OCI-LY3 (cell line): Measurements from ENCODE around the gene EMID1.

Experiments
- H2AFZ ChIP-seq: fragments of 200-600, 300-600 bp; shearing (Covaris generic); 2 replicates; pipeline ENCODE4 v1.6.0; 2014; ENCODE audit warnings: antibody characterized with exemption, low read depth, low read length
- H3K27ac ChIP-seq: fragments of 200-600, 300-600 bp; sonication (generic); 2 replicates; pipeline ENCODE4 v1.5.1; 2014; ENCODE audit warnings: mild to moderate bottlenecking, low read length, moderate library complexity, mixed read lengths
- H3K27me3 ChIP-seq: fragments of 200-600, 300-600 bp; sonication (generic); 2 replicates; pipeline ENCODE4 v1.6.1; 2014; ENCODE audit warnings: low read depth, low read length, mixed read lengths
- H3K36me3 ChIP-seq: fragments of 200-600, 300-600 bp; sonication (generic); replicated peaks from 2 replicates; pipeline ENCODE3; 2014; ENCODE audit warnings: low read depth, low read length, mixed read lengths
- H3K4me1 ChIP-seq: fragments of 300-600, 200-600 bp; sonication (generic); 2 replicates; pipeline ENCODE4 v1.6.1; 2014; ENCODE audit warnings: low read length, mixed read lengths
- H3K4me2 ChIP-seq: fragments of 200-600, 300-600 bp; sonication (generic); 2 replicates; pipeline ENCODE4 v1.6.1; 2014; ENCODE audit warnings: low read length, mixed read lengths
- H3K4me3 ChIP-seq: fragments of 300-600, 200-600 bp; sonication (generic); 2 replicates; pipeline ENCODE4 v1.5.1; 2014; ENCODE audit warnings: antibody characterized with exemption, mild to moderate bottlenecking, low read length, moderate library complexity
- H3K79me2 ChIP-seq: fragments of 300-600, 200-600 bp; shearing (Covaris generic); 2 replicates; pipeline ENCODE4 v1.6.1; 2014; ENCODE audit warnings: mild to moderate bottlenecking, low read length, mixed read lengths
- H3K9ac ChIP-seq: fragments of 300-600, 200-600 bp; shearing (Covaris generic); 2 replicates; pipeline ENCODE4 v1.6.0; 2014; ENCODE audit warnings: mild to moderate bottlenecking, low read length, moderate library complexity
- H3K9me3 ChIP-seq: fragments of 200-600, 300-600 bp; shearing (Covaris generic); 2 replicates; pipeline ENCODE4 v1.6.1; 2014; ENCODE audit warnings: low read length, mixed read lengths; ENCODE audit not compliant: insufficient read depth
- H4K20me1 ChIP-seq: fragments of 200-600, 300-600 bp; sonication (generic); 2 replicates; pipeline ENCODE4 v1.6.1; 2016; ENCODE audit warnings: low read length, mixed read lengths; ENCODE audit not compliant: insufficient read depth
- CTCF ChIP-seq: fragments of 200-600, 300-600 bp; sonication (generic); IDR thresholded peaks from 2 replicates; pipeline ENCODE4 v1.5.1; 2014; ENCODE audit warnings: antibody characterized with exemption, low read length, low read depth
- EZH2phosphoT487 ChIP-seq: fragments of 200-600 bp; shearing (Covaris generic); IDR thresholded peaks from 2 replicates; pipeline ENCODE4 v1.6.1; 2018; ENCODE audit warnings: antibody characterized with exemption, mixed run types, low read depth

The EMID1 gene

GRCh38 chr22:29216011-29216872, 10.5 kb downstream of the EMID1 start:
- Histone ChIP-seq H3K27ac (no peak overlapping the region), H3K9ac (no peak overlapping the region), H2AFZ (no peak overlapping the region), H4K20me1 (no peaks in the 10 kb centered on the region), H3K9me3 (no peaks in the 10 kb centered on the region), H3K27me3 (peaks cover 39% of the 10 kb centered on the region), H3K4me2 (peak overlapping the region; percentile 7; the same call in 1 of the 2 replicates), H3K36me3 (no peaks in the 10 kb centered on the region), H3K79me2 (no peaks in the 10 kb centered on the region), H3K4me1 (peaks cover 9% of the 10 kb centered on the region; the same call in 1 of the 2 replicates), H3K4me3 (no peak overlapping the region)
- TF ChIP-seq CTCF (no peak), EZH2phosphoT487 (no peak)

- Histone ChIP-seq H3K4me3 (no peak overlapping the region), H3K27ac (no peak overlapping the region), H3K27me3 (peaks cover 36% of the 10 kb centered on the region), H3K36me3 (no peaks in the 10 kb centered on the region), H3K9me3 (no peaks in the 10 kb centered on the region), H2AFZ (no peak overlapping the region), H3K9ac (no peak overlapping the region), H3K79me2 (no peaks in the 10 kb centered on the region), H4K20me1 (no peaks in the 10 kb centered on the region), H3K4me1 (peaks cover 9% of the 10 kb centered on the region; the same call in 1 of the 2 replicates), H3K4me2 (no peak overlapping the region)
- TF ChIP-seq EZH2phosphoT487 (no peak), CTCF (no peak)
Measured at GRCh38 chr22:29216873-29217666, 11.4 kb downstream of the EMID1 start.

- H3K4me2 ChIP-seq: no peak overlapping the region
- no peaks in the 10 kb centered on the region for H3K79me2 ChIP-seq
- TF ChIP-seq CTCF (no peak), EZH2phosphoT487 (no peak)
- H4K20me1 ChIP-seq: no peaks in the 10 kb centered on the region
- no peaks in the 10 kb centered on the region for H3K36me3 ChIP-seq
- H3K9me3 ChIP-seq: no peaks in the 10 kb centered on the region
- H2AFZ ChIP-seq: no peak overlapping the region
- peaks cover 34% of the 10 kb centered on the region for H3K27me3 ChIP-seq
- H3K27ac ChIP-seq: no peak overlapping the region
- H3K9ac ChIP-seq: no peak overlapping the region
- H3K4me1 ChIP-seq: peaks cover 9% of the 10 kb centered on the region; the same call in 1 of the 2 replicates
- H3K4me3 ChIP-seq: no peak overlapping the region
Measured at GRCh38 chr22:29217827-29218757, 12.4 kb downstream of the EMID1 start.
